ENCODE results near the gene UQCC2. TPM values are rescaled to one million over a fixed set of nuclear protein-coding genes. Genes with fewer than 3 reads are reported as not detected.

Gene UQCC2
- total and polyA plus RNA-seq, 7 donors: 118 to 184 (median 141) TPM

GRCh38 chr6:33710296-33711121, 991 bp downstream of the UQCC2 start:
- Histone ChIP-seq H3K27ac (peak overlapping the region; percentile 98), H3K4me1 (peaks cover 27% of the 10 kb centered on the region), H3K9me3 (no peaks in the 10 kb centered on the region), H3K4me3 (peak overlapping the region; percentile 92), H3K36me3 (ENCODE audit: insufficient read depth in 1 of 2, low read depth in 1 of 2) (peaks cover 8 to 17% of the 10 kb centered on the region in 2 donors), H3K27me3 (ENCODE audit: insufficient read depth in 3 of 3, low read length in 2 of 3) (no peaks in the 10 kb centered on the region)
- intact Hi-C loops (cut with DNase I): loop anchor here in 1 of 2 donors (1.0 kb wide), 1 partner anchor 53 kb away; no protein-coding TSS in a partner anchor
- TF ChIP-seq, protein P1, sequence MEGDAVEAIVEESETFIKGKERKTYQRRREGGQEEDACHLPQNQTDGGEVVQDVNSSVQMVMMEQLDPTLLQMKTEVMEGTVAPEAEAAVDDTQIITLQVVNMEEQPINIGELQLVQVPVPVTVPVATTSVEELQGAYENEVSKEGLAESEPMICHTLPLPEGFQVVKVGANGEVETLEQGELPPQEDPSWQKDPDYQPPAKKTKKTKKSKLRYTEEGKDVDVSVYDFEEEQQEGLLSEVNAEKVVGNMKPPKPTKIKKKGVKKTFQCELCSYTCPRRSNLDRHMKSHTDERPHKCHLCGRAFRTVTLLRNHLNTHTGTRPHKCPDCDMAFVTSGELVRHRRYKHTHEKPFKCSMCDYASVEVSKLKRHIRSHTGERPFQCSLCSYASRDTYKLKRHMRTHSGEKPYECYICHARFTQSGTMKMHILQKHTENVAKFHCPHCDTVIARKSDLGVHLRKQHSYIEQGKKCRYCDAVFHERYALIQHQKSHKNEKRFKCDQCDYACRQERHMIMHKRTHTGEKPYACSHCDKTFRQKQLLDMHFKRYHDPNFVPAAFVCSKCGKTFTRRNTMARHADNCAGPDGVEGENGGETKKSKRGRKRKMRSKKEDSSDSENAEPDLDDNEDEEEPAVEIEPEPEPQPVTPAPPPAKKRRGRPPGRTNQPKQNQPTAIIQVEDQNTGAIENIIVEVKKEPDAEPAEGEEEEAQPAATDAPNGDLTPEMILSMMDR (IDR thresholded peaks at IDR 0.05): no peak
- ATAC-seq (no peak), DNase-seq (no peak)
- 72 to 78% (median 75%) methylated on average over 15 of the region's 15 CpGs for WGBS, 3 donors

DNA sequence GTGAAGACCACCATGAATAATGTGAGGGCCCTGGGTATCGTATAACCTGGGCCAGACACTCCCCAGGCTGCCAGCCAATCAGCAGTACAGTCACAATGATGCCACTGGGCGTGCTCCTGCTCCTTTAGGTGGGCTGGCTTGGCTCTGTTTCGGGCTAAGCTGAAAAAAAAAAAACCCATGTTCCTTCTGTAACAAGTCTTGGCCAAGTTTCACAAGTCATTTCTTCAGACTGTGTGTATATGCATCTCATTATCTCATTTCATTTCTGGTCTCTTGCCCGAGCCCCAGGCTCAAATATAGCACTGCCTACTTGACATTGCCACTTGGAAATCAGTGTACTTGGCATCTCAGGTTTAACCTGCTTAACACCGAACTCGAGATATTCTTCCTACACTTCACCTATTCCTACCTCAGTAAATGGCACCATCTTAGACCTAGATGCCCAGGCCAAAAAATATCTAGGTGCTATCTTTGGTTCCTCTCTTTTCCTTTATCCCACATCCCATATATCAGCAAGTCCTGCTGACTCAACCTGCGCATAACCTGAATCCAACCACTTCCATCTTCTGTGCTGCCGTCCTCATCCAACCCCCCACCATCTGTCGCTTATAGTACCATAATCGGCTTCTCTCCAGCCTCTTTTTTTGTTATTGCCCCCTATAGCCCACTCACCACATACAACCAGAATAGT, 1.8 kb downstream of the UQCC2 start:
- H3K4me3 ChIP-seq: peak overlapping the region; percentile 92
- TF ChIP-seq, protein P1 (IDR thresholded peaks at IDR 0.05): no peak
- H3K4me1 ChIP-seq: peaks cover 27% of the 10 kb centered on the region
- H3K9me3 ChIP-seq: no peaks in the 10 kb centered on the region
- H3K27me3 ChIP-seq (ENCODE audit: insufficient read depth in 3 of 3, low read length in 2 of 3): no peaks in the 10 kb centered on the region
- H3K36me3 ChIP-seq (ENCODE audit: insufficient read depth in 1 of 2, low read depth in 1 of 2): peaks cover 8 to 17% of the 10 kb centered on the region in 2 donors
- intact Hi-C loops (cut with DNase I): loop anchor here in 1 of 2 donors (10.0 kb wide), 1 partner anchor 445 kb away; no protein-coding TSS in a partner anchor
- peak overlapping the region; percentile 98 for H3K27ac ChIP-seq
- no peak for ATAC-seq
- no peak for DNase-seq
- 56 to 72% (median 68%) methylated on average over 10 of the region's 10 CpGs for WGBS, 3 donors

DNA sequence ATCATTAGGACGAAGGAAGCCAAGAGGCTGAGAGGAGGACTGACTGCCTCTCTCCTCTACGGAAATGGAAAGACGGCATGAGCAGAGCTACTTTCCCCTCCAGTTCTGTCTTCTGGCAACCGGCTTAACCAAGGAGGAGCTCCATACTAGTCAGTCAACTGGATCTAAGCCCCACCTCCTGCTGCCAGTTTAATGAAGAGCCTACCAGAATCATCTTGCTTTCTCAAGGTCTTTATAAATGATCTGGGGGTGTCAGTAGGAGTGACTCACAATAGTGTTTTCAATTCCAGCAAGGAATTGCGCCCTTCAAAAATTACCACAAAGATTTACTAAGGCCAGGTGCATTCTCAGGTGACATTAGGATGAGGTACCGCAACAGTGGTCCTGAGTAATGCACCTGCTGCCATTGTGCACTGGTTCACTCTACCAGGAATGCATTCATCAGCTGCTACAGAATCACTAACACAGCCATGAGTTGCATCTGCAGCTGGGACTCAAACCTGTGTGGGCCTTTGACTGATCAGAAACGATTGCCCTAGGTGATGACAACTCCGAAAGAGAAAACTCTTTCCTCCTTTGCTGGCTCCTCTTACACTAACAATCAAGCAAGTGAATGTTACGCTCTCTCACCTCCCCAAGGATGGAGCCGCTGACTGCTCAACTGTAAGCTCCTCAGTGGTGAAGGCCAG, 2.8 kb downstream of the UQCC2 start:
- Histone ChIP-seq H3K4me1 (peaks cover 27% of the 10 kb centered on the region), H3K9me3 (no peaks in the 10 kb centered on the region), H3K27me3 (ENCODE audit: insufficient read depth in 3 of 3, low read length in 2 of 3) (no peaks in the 10 kb centered on the region), H3K27ac (no peak overlapping the region), H3K36me3 (ENCODE audit: insufficient read depth in 1 of 2, low read depth in 1 of 2) (peaks cover 8 to 22% of the 10 kb centered on the region in 2 donors), H3K4me3 (no peak overlapping the region)
- DNase-seq (no peak), ATAC-seq (no peak)
- WGBS, 3 donors: 85 to 95% (median 89%) methylated on average over 10 of the region's 10 CpGs
- intact Hi-C loops (cut with DNase I): loop anchor here in 1 of 2 donors (10.0 kb wide), 1 partner anchor 446 kb away; no protein-coding TSS in a partner anchor
- TF ChIP-seq, protein P1 (IDR thresholded peaks at IDR 0.05): no peak

GRCh38 chr6:33707771-33708170, 3.7 kb downstream of the UQCC2 start:
- Histone ChIP-seq H3K27ac (no peak overlapping the region), H3K9me3 (no peaks in the 10 kb centered on the region)
- no peak for ATAC-seq

More at GRCh38 chr6:33707771-33708170, 3.7 kb downstream of the UQCC2 start:
- WGBS, 3 donors: 90 to 95% (median 93%) methylated on average over 5 of the region's 5 CpGs
- H3K27me3 ChIP-seq (ENCODE audit: insufficient read depth in 3 of 3, low read length in 2 of 3): no peaks in the 10 kb centered on the region
- intact Hi-C loops (cut with DNase I): loop anchor here in 1 of 2 donors (10.0 kb wide), 1 partner anchor 447 kb away; no protein-coding TSS in a partner anchor
- H3K36me3 ChIP-seq (ENCODE audit: insufficient read depth in 1 of 2, low read depth in 1 of 2): peaks cover 11 to 22% of the 10 kb centered on the region in 2 donors
- peaks cover 27% of the 10 kb centered on the region for H3K4me1 ChIP-seq
- no peak for DNase-seq
- H3K4me3 ChIP-seq: no peak overlapping the region
- TF ChIP-seq, protein P1 (IDR thresholded peaks at IDR 0.05): no peak

All from psoas muscle (tissue), 8 donors.